Omental fat pad (tissue), 4 donors: ENCODE results near the gene PLXNB2. TPM values are rescaled to one million over a fixed set of nuclear protein-coding genes. Genes with fewer than 3 reads are reported as not detected.
A peak's percentile ranks its signal among the peaks of the same experiment; 100 is the strongest.

ENCODE experiments used
- ATAC-seq: fragments of 150-250 bp; one replicate; pipeline ENCODE4 v1.9.1; 2016; ENCODE audit warnings: mild to moderate bottlenecking, moderate library complexity; ENCODE audit not compliant: low FRiP score
- DNase-seq: peaks from one replicate; pipeline ENCODE4 v3.0.0-alpha.2; 2019; ENCODE audit warnings: low spot score
- total RNA-seq, 4 donors: library from RNA; depleted of rRNA; stranded (reverse); fragments of >200 nt; gene quantifications; one replicate each; pipeline ENCODE4 v1.1.0, GENCODE V29; 2016
- TF ChIP-seq, protein P1 (sequence below), 3 donors: fragments of 450-650 bp; IDR thresholded peaks; one replicate each; pipeline ENCODE4 v1.5.1; 2016 to 2017; ENCODE audit warnings: antibody characterized with exemption in 3 of 3, mild to moderate bottlenecking in 3 of 3, moderate library complexity in 2 of 3

PLXNB2 gene
- total RNA-seq, 4 donors from 2014 or later, result 91.4 to 130 (median 115) TPM

DNA sequence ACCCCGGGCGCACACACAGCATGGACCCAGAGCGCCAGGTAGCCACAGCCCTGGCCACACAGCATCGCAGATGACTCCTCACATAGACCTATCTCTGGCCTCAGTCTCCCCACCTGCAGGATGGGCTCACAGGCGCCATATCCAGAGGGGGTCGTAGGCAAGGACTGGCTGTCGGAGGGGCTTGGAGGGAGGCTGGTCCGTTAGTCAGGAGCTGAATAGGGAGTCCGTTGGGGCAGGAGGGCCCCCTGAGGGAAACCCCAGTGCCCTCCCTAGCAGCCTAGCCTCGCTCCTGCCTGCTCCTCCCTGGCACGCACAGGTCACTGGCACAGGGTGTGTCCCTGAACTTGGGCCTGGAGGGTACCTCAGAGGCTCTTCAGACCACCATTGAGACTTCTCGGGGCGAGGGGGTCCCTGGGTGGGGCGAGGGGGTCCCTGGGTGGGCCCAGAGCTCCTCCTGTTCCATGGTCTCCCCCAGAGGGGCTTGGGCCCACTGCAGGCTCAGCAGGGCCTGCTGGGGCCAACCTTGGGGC, 2.0 kb downstream of the PLXNB2 start:
- ATAC-seq (peak; percentile 0), DNase-seq (no peak)
- TF ChIP-seq, protein P1, sequence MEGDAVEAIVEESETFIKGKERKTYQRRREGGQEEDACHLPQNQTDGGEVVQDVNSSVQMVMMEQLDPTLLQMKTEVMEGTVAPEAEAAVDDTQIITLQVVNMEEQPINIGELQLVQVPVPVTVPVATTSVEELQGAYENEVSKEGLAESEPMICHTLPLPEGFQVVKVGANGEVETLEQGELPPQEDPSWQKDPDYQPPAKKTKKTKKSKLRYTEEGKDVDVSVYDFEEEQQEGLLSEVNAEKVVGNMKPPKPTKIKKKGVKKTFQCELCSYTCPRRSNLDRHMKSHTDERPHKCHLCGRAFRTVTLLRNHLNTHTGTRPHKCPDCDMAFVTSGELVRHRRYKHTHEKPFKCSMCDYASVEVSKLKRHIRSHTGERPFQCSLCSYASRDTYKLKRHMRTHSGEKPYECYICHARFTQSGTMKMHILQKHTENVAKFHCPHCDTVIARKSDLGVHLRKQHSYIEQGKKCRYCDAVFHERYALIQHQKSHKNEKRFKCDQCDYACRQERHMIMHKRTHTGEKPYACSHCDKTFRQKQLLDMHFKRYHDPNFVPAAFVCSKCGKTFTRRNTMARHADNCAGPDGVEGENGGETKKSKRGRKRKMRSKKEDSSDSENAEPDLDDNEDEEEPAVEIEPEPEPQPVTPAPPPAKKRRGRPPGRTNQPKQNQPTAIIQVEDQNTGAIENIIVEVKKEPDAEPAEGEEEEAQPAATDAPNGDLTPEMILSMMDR (IDR thresholded peaks at IDR 0.05), result no peak

- DNase-seq, result no peak
These were observed 2.7 kb downstream of the PLXNB2 start for GRCh38 chr22:50304528-50305392.

DNA sequence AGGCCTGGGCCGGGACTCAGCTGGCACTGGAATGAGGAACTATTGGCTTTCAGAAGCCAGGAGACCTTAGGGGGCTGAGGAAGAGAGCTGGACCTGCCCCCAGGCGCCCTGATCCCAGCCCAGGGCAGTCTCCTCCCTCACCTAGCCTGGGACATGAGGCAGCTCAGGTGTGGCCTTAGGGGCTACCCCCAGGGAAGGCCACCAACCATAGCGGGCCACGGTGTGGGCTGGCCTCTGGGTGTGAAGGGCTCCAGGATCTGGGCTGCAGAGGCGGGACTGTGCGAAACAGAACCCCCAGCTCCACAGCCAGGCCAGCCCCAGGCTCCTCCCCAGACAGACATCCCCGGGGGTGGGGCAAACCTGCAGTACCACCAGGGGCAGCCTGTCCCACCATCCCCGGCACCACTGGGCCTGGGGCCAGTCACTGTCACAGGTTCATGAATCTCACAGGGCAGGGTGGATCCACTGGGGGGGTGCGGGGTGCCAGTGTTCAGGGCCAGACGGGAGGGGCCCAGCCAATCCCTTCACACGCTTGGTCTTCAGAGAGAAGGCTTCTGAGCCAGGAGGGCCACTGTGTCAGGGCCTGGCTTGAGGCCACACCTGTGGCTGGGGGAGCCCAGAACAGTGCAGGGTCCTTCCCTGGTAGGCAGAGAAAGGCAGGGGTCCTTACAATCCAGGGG, 3.5 kb downstream of the PLXNB2 start:
- DNase-seq, result no peak
- TF ChIP-seq, protein P1 (IDR thresholded peaks at IDR 0.05), result no peak
- ATAC-seq, result no peak

More at GRCh38 chr22:50304528-50305392, 2.7 kb downstream of the PLXNB2 start:
- ATAC-seq, result no peak
- TF ChIP-seq, protein P1 (IDR thresholded peaks at IDR 0.05), result no peak

DNA sequence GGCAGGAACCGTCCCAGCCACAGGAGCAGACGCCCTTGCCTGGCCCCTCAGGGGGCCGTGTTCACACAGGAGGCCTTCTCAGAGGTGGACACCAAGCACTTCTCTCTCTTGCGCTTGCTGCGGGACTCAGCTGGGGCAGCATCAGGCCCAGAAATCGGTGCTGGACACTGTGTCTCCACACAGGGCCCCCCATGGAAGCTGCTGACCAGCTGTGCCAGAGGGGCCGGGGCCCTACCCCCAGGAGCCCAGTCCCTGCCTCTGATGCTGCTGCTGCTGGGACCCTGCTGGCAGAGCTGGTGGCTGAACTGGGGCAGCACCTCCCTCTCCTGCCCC, 4.0 kb downstream of the PLXNB2 start:
- no peak for ATAC-seq
- DNase-seq, result no peak
- TF ChIP-seq, protein P1 (IDR thresholded peaks at IDR 0.05), result no peak

- DNase-seq (no peak), ATAC-seq (no peak)
- TF ChIP-seq, protein P1 (IDR thresholded peaks at IDR 0.05), result no peak
These were observed 4.9 kb downstream of the PLXNB2 start for GRCh38 chr22:50302564-50302963.

DNA sequence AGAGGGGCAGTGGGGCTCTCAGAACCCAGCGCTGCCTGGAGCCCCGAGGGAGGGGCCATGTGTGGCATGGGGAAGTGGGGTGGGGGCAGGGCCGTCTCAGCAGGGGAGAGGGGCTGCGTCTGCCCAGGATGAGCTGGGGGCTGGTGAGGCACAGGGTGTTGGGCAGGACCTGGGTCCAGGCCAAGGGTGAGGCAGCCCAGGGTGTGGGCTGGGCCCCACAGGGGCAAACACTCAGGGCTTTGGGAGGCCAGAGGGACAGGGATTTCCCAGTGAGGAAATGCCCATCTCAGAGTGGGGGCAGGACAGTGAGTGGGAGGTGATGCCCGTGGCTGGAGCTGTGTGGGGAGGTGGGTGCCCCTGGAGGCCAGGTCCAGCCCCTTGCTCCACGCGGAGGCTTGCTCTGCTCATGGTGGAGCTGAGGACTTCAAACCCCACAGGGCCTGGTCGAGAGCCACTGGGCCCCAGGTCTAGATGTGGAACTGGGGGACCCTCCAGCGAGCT, 5.4 kb downstream of the PLXNB2 start:
- DNase-seq, result no peak
- ATAC-seq, result peak; percentile 51
- TF ChIP-seq, protein P1 (IDR thresholded peaks at IDR 0.05), result no peak
